GM19438 (cell line): ENCODE data around the gene MAP3K5.
"Not testable (repeated sequence)": the region's sequence is repeated elsewhere in the genome, so short reads cannot be mapped to it uniquely, and the experiment has no call there.

ENCODE experiments used
- ATAC-seq: cut with Tn5 transposase; IDR thresholded peaks from one replicate; pipeline ENCODE4 v1.9.1; 2021; ENCODE audit warnings: low read depth; ENCODE audit not compliant: unreplicated experiment

Gene MAP3K5

DNA sequence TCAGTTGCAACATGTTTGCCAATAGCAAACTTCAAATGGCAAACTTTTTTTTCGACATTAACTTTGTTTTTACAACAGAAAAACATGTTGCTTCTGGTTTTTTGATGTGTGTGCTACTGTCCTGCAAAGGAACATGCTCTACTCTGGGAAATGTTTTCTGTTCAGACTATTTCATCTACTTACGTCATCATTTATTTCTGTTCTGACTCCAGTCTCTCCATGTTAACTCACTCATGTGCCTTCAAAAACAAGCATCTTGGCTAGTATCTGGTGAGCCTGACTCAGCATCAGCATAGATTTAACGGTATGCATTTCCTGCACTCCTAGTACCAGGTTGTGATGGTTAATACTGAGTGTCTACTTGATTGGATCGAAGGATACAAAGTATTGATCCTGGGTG, 206.0 kb downstream of the MAP3K5 start:
- ATAC-seq, result no peak

DNA sequence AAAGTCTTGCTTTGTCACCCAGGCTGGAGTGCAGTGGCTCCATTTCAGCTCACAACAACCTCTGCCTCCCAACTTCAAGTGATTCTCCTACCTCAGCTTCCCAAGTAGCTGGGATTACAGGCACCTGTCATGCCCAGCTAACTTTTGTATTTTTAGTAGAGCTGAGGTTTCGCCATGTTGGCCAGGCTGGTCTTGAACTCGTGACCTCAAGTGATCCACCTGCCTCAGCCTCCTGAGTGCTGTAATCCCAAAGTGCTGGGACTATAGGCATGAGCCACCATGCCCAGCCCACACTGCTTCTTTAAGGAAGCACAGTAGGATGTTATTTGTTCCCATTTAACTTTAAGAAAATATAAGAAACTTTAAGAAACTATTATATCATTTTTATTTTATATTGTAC, 206.8 kb downstream of the MAP3K5 start:
- ATAC-seq, result not testable (repeated sequence)

DNA sequence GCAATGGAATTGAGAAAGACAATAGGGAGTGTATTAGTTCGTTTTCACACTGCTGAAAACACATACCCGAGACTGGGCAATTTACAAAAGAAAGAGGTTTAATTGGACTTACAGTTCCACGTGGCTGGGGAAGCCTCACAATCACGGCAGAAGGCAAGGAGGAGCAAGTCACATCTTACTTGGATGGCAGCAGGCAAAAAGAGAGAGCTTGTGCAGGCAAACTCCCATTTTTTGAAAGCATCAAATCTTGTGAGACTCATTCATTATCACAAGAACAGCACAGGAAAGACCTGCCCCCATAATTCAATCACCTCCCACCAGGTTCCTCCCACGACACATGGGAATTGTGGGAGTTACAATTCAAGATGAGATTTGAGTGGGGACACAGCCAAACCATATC, 208.0 kb downstream of the MAP3K5 start:
- ATAC-seq, result not testable (repeated sequence)

DNA sequence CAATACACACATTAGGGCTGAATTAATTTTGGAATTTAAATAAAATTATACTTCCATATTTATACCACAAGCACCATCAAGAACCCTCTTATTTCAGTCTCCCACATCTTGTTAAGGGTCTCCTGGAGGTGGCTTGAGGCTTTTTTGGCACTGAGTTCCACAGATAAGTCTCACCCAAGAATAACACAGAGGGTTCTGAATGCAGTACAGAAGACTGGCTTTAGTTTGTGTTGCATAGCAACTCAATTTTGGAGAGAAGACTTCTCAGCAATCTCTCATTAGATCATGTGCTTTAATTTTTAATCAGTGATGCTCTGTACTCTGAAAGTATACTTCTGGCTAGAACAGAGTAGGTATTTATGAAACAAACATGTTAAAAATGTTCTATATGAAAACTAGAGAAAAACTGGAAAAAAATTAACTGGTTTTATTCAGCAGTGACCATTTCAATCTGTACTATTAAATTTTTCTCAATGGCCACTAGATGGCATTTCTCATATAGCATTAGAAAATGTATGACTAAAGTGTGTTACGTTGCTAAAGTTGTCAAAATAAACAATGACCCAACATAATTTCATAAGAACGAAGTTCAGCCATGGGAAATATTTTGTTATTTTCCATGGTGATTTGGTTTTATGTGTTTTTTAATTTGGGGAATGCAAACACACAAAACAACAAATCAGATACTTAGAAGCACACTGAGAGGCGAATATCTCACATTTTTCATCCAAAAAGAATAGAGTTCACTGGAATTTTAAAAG, 209.4 kb downstream of the MAP3K5 start:
- no peak for ATAC-seq

DNA sequence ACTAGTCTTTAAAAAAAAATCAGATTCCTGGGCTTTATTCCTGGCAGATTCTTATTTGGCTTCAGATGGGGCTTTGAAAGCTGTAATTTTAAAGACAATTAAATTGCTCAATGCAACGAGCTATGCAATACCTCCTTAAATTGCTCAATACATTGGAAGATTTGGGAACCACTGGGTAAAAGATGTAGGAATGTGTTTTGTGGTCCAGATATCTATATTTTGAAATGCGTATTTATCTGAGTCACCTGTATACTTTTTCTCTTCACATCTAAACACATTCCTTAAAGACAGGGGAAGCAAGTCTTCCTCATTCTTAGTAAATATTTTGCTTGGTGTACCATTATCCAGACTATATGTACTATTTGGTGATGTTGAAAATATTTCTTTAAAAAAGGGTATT, 212.5 kb downstream of the MAP3K5 start:
- no peak for ATAC-seq

DNA sequence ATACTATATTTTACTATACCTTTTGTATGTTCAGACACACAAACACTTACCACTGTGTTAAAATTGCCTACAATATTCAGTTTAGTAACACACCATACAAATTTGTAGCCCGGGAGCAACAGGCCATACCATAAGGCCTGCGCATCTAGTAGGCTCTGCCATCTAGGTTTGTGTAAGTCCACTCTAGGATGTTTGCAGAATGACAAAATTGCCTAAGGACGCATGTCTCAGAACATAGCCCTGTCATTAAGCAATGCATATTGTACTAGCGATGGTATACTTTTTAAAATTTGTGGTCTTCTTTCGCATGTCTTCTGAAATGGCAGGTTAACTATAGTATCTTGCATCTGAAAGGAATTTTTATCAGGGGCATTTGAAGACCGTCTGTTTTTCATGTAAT, 215.5 kb downstream of the MAP3K5 start:
- ATAC-seq, result no peak

DNA sequence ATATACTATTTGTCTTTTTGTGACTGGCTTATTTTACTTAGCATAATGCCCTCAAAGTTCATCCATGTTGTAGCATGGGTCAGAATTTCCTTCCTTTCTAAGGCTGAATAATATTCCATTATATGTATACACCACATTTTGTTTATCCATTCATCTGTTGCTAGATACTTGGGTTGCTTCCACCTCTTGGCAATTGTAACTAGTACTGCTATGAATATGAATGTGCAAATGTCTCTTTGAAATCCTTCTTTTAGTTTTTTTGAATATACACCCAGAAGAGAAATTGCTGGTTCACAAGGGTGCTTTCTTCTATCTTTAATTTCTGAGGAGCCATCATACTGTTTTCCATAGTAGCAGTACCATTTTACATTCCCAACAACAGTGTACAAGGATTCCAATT, 220.8 kb downstream of the MAP3K5 start:
- no peak for ATAC-seq

DNA sequence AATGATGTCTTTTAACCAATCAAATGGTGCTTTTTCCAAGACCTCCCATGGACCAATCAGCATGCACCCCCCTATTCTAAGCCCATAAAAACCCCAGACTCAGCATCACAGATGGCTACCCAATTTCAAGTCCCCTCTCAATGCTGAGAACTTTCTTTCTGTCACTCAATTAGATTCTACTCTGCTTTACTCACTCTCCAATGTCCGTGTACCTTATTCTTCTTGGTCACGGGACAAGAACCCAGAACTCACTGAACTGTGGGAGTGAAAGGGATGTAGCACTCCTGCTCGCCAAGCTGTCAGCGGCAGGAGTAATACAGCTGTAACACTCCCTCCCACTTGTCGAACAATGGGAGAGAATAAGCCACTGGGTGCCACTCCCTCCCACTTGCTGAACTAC, 221.2 kb downstream of the MAP3K5 start:
- ATAC-seq, result no peak

DNA sequence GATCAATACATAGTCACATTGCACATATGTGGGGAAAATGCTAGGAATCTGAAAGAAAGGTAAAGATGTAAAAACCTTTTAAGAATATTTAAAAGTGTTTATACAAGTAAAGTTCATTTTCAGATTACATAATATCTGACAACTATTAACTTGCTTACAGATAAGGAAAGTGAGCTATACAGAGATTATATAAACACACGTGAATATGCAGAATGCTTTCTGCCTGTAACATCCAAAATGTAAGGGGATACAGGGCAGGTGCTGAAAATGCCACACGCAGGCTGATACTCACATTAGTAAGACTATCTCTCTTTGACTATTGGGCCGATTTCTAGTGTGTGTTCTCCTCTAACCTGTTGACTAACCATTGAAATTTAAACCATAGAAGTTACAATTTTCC, 224.1 kb downstream of the MAP3K5 start:
- ATAC-seq, result no peak

DNA sequence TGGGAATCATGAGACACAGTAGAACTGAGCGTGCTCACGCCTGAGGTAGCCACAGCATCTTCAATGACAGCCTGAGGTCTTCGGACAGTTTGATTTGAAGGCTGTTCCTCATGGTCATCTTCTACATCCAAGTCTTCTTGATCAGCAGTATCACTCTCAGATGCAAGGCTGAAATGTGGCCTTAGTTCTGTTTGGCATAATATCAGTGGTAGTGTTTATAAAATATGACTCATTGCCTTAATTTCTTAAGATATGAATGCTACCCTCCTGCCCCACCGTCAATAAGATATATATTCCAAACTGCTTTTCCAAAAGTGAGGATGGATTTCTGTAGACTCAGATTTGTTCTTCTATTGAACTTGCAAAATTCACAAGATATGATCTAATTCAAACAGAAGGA, 224.6 kb downstream of the MAP3K5 start:
- no peak for ATAC-seq

DNA sequence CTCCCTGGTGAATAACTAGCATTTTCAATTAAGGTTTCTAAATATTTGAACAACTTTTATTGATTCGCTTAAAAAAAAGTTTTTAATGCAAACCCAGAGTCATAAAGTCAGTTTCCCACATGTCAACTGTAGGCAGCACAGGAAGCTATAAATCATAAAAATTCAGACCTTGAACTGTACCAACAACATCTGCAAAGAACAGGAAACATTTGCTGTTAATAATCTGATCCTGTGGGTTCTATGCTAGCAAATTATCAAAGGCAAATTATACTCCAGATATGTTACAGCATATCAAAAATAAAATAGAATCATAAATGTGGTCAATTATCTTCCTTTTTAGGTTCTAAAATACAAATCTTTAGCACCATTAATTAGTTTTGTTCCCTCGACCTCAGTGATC, 225.4 kb downstream of the MAP3K5 start:
- ATAC-seq, result no peak

DNA sequence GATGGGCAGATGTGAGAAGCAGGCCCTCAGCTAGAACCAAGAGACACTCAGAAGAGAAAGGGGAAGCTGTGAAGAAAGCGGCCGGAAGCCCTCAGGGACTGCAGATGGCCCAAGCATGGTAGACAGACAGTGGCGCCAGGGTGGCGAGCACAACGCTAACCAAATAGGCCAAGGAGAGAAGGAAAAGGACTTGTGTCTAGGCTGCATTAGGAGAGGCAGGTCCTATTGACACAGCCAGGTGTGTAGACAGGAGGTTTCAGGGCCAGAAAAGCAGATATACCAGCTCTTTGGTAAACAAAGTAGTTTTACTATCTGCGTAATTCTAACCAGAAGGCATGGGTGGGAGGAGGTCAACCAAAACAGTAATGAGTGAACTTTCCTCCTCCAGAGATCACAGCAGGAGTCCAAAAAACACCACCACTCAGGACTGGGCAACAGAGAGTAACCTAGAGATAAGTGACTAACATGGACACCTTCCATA, 226.2 kb downstream of the MAP3K5 start:
- no peak for ATAC-seq

DNA sequence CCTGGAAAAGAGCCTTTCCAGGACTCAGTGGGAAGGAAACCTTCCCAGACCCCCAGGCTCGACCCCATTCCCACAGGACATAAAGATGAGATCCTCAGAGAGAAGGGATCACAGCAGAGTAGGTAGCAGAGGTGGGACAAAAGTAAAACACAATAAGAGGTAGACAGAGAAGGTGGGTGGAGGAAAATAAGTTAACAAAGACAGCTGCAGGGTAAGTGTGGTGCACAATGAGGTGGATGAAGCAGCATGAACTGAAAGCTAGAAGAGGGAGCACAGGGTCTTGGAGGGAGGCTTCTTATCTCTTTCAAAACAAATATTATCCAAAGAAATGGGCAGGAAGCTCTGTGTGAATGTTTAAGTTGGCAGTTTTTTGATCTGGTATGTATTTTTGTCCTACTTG, 228.1 kb downstream of the MAP3K5 start:
- no peak for ATAC-seq

DNA sequence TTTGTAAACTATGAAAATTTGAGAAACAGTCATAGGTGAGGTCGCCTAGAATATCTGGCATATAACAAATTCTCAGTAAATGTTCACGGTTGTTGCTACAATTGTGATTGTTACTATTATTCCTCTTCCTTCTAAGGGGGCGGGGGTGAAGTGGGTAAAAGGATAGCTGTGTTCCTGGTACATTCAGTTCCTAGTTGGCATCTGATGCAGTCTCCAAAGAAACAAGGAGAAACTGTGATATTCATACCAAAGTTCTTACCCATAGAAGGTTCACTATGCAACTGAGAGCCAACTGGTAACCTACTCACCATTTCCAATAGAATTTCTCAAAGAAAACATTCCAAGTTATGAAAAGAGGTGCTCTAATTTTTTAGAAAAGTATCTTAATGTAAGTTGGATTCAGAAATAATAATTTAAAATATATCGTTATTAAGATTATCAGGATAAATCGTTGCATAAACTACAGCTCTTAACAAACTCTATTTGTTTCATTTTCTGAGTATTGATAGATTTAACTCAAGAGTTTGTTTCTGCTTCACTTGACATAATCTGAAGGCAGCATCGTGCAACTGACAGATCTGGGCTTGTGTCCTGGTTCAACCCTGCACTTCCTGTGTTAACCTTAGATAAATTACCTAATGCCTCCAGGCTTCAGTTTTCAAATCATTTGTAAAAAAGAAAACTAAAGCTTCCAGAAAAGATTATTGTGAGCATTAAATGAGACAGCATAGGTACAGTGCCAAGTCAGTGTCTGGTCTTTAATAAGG, 228.7 kb downstream of the MAP3K5 start:
- no peak for ATAC-seq

DNA sequence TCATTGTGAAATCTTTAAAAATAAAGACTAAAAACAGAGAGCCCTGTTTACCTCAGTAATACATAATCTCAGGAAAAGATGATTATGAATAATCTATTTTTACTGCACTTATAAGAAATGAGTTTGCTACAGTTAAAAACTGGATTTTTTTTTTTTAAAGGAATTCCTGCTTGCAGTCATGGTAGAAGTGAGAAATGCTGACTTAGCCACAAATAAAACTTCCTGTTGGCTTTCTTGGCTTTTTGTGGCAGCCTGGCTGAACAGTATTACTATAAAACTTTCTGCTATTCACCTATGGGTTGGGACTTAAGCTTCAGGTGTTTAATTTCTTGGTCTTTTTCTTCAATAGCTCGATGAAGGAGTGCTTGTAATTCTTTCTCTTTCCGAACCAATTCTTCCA, 230.1 kb downstream of the MAP3K5 start:
- no peak for ATAC-seq

DNA sequence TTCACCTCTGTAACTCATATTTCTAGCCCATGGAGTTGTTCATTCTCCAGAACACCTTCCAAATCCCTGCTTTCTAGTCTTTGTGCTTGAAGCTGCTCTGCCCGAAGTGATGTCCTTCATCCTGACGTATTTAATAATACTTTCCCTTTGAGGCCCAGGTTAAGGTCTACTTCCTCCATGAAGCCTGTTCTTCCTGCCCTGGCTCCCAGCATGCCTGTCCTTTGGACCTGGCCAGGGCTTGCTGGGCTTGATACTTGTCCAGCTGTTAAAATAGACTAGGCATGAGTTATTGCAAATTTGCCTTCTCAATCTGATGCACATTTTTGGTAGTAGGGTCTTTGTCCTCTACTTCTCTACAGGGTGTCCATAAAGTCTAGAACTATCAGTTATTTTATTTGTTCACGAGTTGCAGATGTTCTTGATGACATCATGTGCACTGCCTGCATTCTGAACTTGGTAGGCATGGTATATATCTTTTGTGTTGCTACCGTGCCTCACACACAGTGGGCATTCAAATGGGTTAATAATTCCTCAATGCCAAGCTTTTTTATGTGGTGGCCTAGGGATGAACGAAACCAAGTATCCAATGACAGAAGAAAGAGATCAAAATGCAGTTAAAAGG, 239.0 kb downstream of the MAP3K5 start:
- ATAC-seq, result no peak

DNA sequence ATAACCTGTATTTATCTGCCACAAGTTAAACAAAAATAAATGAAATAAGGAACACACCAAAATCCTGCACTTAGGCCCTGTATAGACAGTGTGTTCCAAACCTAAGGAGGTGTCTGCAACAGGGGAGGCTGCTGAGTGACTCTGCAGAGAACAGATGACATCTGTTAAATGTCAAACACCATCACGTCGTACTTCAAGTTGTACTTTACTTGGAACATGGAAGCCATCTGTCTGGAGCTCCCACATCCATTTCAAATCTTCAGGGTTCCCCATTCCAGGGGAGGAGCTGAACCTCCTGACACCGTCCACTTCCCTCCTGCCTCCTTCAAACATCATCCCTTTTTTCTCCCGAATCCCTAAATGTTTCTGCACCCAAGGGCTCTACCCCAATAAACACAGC, 240.2 kb downstream of the MAP3K5 start:
- no peak for ATAC-seq

DNA sequence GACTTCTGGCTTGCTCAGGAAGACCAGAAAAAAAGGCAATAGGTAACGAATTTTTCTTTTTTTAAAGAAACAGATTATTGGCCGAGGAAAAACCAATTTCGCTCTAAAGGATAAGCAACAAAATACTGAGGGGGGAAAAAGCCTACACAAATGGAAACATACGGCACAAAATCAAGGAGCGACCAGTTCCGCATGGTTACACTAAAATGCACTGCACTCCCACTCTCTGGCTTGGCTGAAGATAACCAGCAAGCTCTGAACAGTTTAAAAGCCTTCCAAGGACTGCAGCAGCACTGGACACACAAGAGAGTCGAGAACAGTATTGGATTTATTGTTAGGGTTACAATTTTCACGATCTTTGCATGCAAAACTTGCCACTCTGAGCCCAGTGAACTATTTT, 241.2 kb downstream of the MAP3K5 start:
- ATAC-seq, result no peak

DNA sequence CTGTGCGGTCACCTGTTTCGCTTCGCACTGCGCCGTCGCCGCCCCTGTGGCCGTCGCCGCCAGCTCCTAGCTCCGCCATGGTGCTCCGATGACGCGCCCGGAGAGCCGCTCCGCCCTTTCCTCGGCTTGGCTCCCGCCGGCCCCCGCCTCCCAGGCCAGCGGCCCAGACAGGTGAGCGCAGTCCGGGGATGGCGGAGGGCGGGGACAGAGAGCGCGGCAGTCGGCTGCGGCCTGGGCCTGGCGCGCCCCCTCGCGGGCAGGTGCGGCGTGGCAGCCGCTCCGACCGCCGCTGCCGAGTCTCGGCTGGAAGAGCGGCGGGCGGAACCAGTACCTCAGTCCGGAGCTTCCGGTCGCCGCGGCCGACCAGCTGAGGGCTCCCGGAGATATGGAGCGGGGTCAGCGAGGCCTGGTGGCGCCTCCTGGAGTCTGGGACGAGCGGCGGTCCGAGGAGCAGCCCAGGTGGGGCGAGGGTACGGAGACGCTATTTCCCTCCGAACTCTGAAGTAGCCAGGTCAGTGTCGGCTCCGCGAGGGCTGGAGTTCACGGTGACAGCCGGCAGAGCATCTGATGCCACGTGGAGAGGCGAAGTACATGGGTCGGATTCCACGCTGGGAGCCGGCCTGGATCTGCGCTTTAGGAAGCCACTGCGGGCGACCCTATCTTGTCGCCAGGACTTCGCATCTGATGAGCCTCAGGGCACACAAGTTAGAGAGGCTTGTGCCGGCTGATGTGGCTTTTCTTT, 241.8 kb downstream of the MAP3K5 start, which contains the start of gene MAP7:
Gene MAP7, minus strand, starts transcription at position 93 of the 742 bp plus-strand sequence. Its CDS starts 14 bp downstream, at position 79.
- peak; percentile 69 for ATAC-seq

DNA sequence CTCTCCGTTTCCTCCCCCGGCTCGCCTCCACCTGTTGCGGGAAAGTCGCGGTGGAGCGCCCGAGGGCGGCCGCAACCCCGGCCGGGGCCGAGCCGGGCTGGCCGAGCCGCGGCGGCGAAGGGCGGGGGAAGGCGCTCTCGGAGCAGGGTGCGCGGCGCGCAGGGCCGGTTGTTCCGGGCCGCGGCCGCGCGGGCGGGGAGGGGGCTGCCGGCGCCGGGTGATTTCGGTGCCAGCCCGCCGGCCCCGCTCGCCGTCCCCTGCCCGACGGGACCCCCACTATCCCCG, 242.3 kb downstream of the MAP3K5 start:
- peak; percentile 38 for ATAC-seq
